Hematopoietic multipotent progenitor cell treated with erythropoietin and hydrocortisone succinate and interleukin-3 and kit ligand, for 17 days (in vitro differentiated cells): ENCODE measurements around the gene HYAL1.
"Not testable (repeated sequence)": the region's sequence is repeated elsewhere in the genome, so short reads cannot be mapped to it uniquely, and the experiment has no call there.

ENCODE experiments used
- DNase-seq: peaks from one replicate; pipeline ENCODE4 v3.0.0-alpha.2; 2015; ENCODE audit warnings: low spot score

HYAL1 gene

GRCh38 chr3:50318615-50319014, 15.2 kb upstream of the HYAL1 start:
- no peak for DNase-seq

GRCh38 chr3:50318163-50318562, 14.8 kb upstream of the HYAL1 start:
- DNase-seq, result no peak

- DNase-seq, result no peak
Measured at GRCh38 chr3:50317300-50317699, 13.9 kb upstream of the HYAL1 start.

- DNase-seq, result no peak
Measured at GRCh38 chr3:50316657-50317242, 13.4 kb upstream of the HYAL1 start.

- no peak for DNase-seq
Measured at GRCh38 chr3:50314816-50315215, 11.4 kb upstream of the HYAL1 start.

GRCh38 chr3:50314342-50314741, 11.0 kb upstream of the HYAL1 start:
- no peak for DNase-seq

- DNase-seq, result not testable (repeated sequence)
Measured at GRCh38 chr3:50312041-50312440, 8.7 kb upstream of the HYAL1 start.

- DNase-seq, result no peak
Measured at GRCh38 chr3:50304601-50305000, 1.2 kb upstream of the HYAL1 start.

- DNase-seq, result no peak
Measured at GRCh38 chr3:50302095-50303012, 1.0 kb downstream of the HYAL1 start.

- no peak for DNase-seq
Measured at GRCh38 chr3:50300681-50301254, 2.6 kb downstream of the HYAL1 start.

GRCh38 chr3:50299929-50300680, 3.3 kb downstream of the HYAL1 start:
- DNase-seq, result peak; percentile 75

GRCh38 chr3:50299638-50299928, 3.8 kb downstream of the HYAL1 start:
- no peak for DNase-seq

- DNase-seq, result peak; percentile 100
Measured at GRCh38 chr3:50298836-50299637, 4.3 kb downstream of the HYAL1 start, which contains the start of the genes HYAL3 and NAA80. HYAL3 (minus strand) TSS chr3:50299405; CDS start chr3:50295602, 3,803 bp downstream. NAA80 (minus strand) TSS chr3:50299405; CDS start chr3:50297463, 1,942 bp downstream.

GRCh38 chr3:50297896-50298725, 5.3 kb downstream of the HYAL1 start:
- peak; percentile 64 for DNase-seq

- DNase-seq, result peak; percentile 71
Measured at GRCh38 chr3:50297384-50297775, 6.0 kb downstream of the HYAL1 start.

- DNase-seq, result no peak
Measured at GRCh38 chr3:50296721-50297383, 6.5 kb downstream of the HYAL1 start.

- DNase-seq, result no peak
Measured at GRCh38 chr3:50295553-50296431, 7.6 kb downstream of the HYAL1 start.

- no peak for DNase-seq
Measured at GRCh38 chr3:50294492-50295403, 8.6 kb downstream of the HYAL1 start.
